GM12892 (cell line): ENCODE measurements around the gene THY1.

Experiments used
- POLR2A ChIP-seq: IDR thresholded peaks from 2 replicates; pipeline ENCODE4 v1.6.1; 2011; ENCODE audit warnings: low read depth, low read length, control low read depth
- POLR2AphosphoS5 ChIP-seq: IDR thresholded peaks from 2 replicates; pipeline ENCODE4 v1.6.1; 2011; ENCODE audit warnings: low read depth, low read length, control low read depth
- TAF1 ChIP-seq: IDR thresholded peaks from 2 replicates; pipeline ENCODE4 v1.6.1; 2011; ENCODE audit warnings: low read depth, mild to moderate bottlenecking, control low read depth, low read length, borderline replicate concordance

DNA sequence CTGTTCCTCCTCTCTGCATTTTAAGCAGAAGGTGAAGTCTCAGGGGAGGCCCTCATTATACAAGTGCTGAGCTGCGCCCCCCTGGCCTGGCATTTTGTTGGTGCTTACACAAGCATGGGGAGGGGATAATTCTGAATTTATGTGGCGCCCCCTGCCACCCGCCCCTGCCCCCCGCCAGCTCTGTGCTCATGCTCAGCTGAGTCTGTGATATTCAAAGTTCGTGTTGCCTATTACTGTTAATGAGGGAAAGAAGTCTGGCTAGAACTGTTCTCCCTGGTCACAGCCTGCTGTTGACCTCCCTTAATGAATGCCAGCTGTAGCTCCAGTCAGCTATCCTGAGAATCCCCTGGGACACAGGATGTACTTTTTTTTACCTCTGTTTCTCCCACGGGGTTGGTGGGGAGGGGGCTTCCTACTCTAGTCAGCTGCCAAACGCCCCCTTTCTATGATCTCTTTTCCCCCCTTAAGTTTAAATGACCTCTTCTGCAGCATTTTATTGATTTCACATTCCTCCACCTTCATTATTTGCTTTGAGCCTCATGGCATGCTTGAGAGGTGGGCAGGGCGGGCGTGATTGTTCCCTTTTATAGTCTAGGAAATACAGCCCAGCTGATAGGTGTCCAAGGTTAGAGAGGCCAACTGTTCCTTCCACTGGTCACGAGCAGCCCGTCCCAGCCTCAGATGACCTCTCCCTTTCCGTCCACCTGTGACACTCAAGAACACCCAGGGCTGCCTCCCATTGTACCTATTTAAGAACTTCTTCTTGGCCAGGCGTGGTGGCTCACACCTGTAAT is 53.6 kb downstream of the THY1 start:
- TF ChIP-seq POLR2A = no peak
- no peak for TF ChIP-seq TAF1
- TF ChIP-seq POLR2AphosphoS5 = no peak
